Kidney (tissue), 14 donors: ENCODE data around the gene CCDC80. TPM values are rescaled to one million over a fixed set of nuclear protein-coding genes. Genes with fewer than 3 reads are reported as not detected.

Source experiments
- DNase-seq, 5 donors: peaks; one replicate each; pipeline ENCODE4 v3.0.0-alpha.2; 2013 to 2020
- FAIRE-seq: peaks from 2 replicates; lab custom pipeline; 2012; peaks lifted over from hg19 to GRCh38; lab: Jason Lieb, UNC
- H3K27ac ChIP-seq, 2 donors: one replicate each; pipeline ENCODE4 v1.7.0; 2013; ENCODE audit warnings: low read depth in 2 of 2, low read length in 2 of 2, inconsistent platforms in 1 of 2
- H3K27me3 ChIP-seq: one replicate; pipeline ENCODE4 v1.7.1; 2013; ENCODE audit warnings: low read length, inconsistent platforms; ENCODE audit not compliant: control insufficient read depth, insufficient read depth
- H3K36me3 ChIP-seq, 3 donors: one replicate each; pipeline versions ENCODE4 v1.7.0 to v1.7.1; 2013; ENCODE audit warnings: low read length in 3 of 3, control low read depth in 1 of 3, inconsistent platforms in 1 of 3; ENCODE audit not compliant: insufficient read depth in 3 of 3, control insufficient read depth in 2 of 3
- H3K4me1 ChIP-seq, 3 donors: one replicate each; pipeline versions ENCODE4 v1.7.0 to v1.7.1; 2013; ENCODE audit warnings: low read length in 3 of 3, inconsistent platforms in 1 of 3, low read depth in 1 of 3; ENCODE audit not compliant: control insufficient read depth in 2 of 3, insufficient read depth in 2 of 3
- H3K4me3 ChIP-seq, 3 donors: one replicate each; pipeline versions ENCODE4 v1.7.0 to v1.8.1; 2013; ENCODE audit warnings: low read length in 3 of 3, control low read depth in 1 of 3, inconsistent platforms in 1 of 3
- H3K9ac ChIP-seq, 3 donors: one replicate each; pipeline versions ENCODE4 v1.7.0 to v1.7.1; 2013; ENCODE audit warnings: low read length in 3 of 3, control low read depth in 1 of 3, inconsistent platforms in 1 of 3
- H3K9me3 ChIP-seq, 3 donors: one replicate each; pipeline versions ENCODE4 v1.7.0 to v1.7.1; 2013; ENCODE audit warnings: low read length in 3 of 3, control low read depth in 1 of 3, inconsistent platforms in 1 of 3; ENCODE audit not compliant: control insufficient read depth in 2 of 3, insufficient read depth in 1 of 3
- intact Hi-C: fragments of 100-400 bp; cut with DNase I; formaldehyde crosslinking; loops from one replicate; pipeline ENCODE4 v1.11.1; 2022
- polyA plus RNA-seq: library from polyadenylated mRNA; stranded (reverse); fragments of 350-450 nt; fragmentation: Illumina TruSeq; extraction: RNeasy Lipid Tissue Mini Kit (QIAGEN cat#74804); gene quantifications from one replicate; pipeline ENCODE4 v1.2.3, GENCODE V29; 2014; ENCODE audit warnings: low read depth, low replicate concordance; ENCODE audit not compliant: insufficient read depth
- total RNA-seq: library from RNA; stranded (reverse); fragmentation: NEBNext Ultra II Directional; extraction: Animal tissue kit (Norgen Biotek cat#: 25700); gene quantifications from one replicate; pipeline ENCODE4 v1.2.1, GENCODE V29; 2021
- TF ChIP-seq, protein P1 (sequence below): IDR thresholded peaks from 3 replicates; pipeline ENCODE4 v1.5.1; 2012; ENCODE audit warnings: mild to moderate bottlenecking, moderate library complexity, borderline replicate concordance; ENCODE audit not compliant: insufficient read depth; ENCODE audit errors: extremely low read depth
- donor health status: control.
- donor health status: control.
- donor health status: control.
- donor health status: control.
- donor health status: control.
- donor health status: DM: yes; HTN: yes; CAD: no.
- donor health status: Normal renal cell carcinoma (clear cell type).

CCDC80 gene
- total and polyA plus RNA-seq, 2 donors from 2014 or later: 12.0 to 57.5 TPM

DNA sequence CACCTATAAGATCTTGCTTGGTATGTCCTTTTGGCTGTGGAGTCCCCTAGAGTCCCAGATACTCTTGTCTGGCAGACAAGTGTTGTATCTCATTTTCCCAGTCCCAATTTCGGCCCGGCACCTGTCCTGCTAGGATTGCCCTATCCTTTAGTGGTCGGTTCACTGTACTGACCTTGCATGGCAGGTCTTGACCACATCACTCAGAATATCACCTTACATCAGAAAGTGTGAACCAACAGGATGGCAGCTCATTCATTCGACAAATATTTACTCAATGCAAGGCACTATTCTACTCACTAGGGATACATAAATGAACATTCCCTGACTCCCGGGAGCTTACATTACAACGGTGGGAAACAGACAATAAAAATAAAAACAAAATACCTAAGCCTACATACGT, 5.7 kb upstream of the CCDC80 start:
- Histone ChIP-seq H3K36me3 (no peaks in the 10 kb centered on the region), H3K27ac (no peak overlapping the region), H3K27me3 (no peaks in the 10 kb centered on the region), H3K9me3 (no peaks in the 10 kb centered on the region), H3K4me1 (peaks cover 0 to 6% (median 3%) of the 10 kb centered on the region in 3 donors), H3K9ac (no peak overlapping the region), H3K4me3 (no peak overlapping the region)
- intact Hi-C loops: no loop called here
- no peak for DNase-seq
- TF ChIP-seq, protein P1, sequence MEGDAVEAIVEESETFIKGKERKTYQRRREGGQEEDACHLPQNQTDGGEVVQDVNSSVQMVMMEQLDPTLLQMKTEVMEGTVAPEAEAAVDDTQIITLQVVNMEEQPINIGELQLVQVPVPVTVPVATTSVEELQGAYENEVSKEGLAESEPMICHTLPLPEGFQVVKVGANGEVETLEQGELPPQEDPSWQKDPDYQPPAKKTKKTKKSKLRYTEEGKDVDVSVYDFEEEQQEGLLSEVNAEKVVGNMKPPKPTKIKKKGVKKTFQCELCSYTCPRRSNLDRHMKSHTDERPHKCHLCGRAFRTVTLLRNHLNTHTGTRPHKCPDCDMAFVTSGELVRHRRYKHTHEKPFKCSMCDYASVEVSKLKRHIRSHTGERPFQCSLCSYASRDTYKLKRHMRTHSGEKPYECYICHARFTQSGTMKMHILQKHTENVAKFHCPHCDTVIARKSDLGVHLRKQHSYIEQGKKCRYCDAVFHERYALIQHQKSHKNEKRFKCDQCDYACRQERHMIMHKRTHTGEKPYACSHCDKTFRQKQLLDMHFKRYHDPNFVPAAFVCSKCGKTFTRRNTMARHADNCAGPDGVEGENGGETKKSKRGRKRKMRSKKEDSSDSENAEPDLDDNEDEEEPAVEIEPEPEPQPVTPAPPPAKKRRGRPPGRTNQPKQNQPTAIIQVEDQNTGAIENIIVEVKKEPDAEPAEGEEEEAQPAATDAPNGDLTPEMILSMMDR: no peak
- no peak for FAIRE-seq

DNA sequence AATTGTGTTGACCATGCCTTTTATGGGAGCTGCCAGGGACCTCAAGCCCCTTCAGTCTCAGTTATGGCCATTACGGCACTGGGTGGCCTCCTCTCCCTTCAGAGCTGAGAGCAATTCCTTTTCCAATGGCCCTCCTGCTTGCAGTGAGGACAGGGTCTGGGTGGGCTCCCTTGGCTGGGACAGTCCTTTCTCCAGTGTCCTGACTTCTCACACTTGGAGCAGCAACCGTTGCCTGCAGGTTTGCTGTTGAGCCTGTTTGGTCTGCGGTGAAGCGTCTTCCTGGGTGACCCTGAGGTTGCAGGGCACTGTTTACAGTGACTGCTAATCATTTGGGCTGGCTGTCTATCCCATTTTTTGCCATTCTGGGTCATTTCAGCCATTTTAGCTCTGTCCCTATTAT, 3.5 kb upstream of the CCDC80 start:
- Histone ChIP-seq H3K27ac (no peak overlapping the region), H3K9ac (no peak overlapping the region), H3K4me3 (no peak overlapping the region), H3K9me3 (no peaks in the 10 kb centered on the region), H3K36me3 (no peaks in the 10 kb centered on the region), H3K4me1 (peaks cover 0 to 14% (median 7%) of the 10 kb centered on the region in 3 donors), H3K27me3 (no peaks in the 10 kb centered on the region)
- FAIRE-seq (no peak), DNase-seq (no peak)
- TF ChIP-seq, protein P1: no peak
- intact Hi-C loops: no loop called here

DNA sequence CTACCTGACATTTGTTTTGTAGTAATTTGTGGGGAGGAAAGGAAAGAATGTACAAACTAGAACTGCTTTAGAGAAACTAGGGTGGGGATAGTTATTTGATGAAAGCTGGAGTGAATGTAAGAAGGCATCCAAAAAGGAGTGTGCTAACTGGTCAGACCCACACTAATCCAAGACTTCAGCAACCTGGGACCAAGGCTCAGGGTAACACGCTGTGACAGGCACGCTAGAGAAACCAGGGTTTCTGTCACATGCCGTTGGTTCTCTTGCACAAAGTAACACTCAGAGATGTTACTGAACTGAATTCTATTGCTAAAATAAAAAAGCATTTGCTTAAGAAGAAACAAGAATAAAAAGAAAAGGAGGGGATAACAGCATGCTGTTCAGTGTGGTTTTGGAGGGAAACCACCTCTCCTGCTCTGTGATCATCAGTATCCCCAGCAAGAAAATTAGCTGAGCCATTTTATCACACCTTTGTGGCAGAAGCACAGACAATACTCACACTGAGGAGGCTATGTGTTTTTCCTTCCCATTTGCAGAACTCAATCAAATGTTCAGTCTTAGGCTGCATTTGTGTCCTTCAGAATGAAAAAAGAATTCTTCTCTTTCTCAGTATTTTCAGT, 2.8 kb upstream of the CCDC80 start:
- intact Hi-C loops: no loop called here
- TF ChIP-seq, protein P1: no peak
- Histone ChIP-seq H3K36me3 (no peaks in the 10 kb centered on the region), H3K9ac (no peak overlapping the region), H3K4me1 (peaks cover 0 to 11% (median 7%) of the 10 kb centered on the region in 3 donors), H3K27ac (no peak overlapping the region), H3K4me3 (no peak overlapping the region), H3K27me3 (no peaks in the 10 kb centered on the region), H3K9me3 (no peaks in the 10 kb centered on the region)
- no peak for DNase-seq
- no peak for FAIRE-seq
